Stimulated activated CD4-positive, alpha-beta T cell treated with anti-CD3 and anti-CD28 coated beads, TNF-alpha, amount 100 ng/mL, for 1 hour (primary cell): ENCODE measurements around the gene PTPRG.

ENCODE experiments used
- DNase-seq, 3 donors: peaks; one replicate each; pipeline ENCODE4 v3.0.0-alpha.2; 2020; ENCODE audit warnings: low read depth in 3 of 3, low spot score in 1 of 3

Gene PTPRG

DNA sequence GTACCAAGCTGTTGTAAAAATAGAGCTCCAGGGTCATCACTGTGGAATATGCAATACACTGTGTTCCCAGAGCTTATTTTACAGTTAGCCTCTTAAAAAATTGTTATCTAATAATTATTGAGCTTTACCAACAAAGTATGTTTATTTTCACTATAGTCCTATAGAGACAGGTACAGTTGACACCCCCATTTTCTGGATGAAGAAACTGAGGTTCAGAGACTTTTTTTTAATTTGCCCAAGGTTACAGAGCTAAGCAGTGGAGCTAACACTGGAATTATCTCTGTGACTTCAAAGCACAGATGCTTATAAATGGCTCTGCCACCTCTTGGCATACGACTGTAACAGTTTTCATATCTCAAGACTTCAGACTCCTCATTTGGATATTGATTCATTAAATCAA, 685.6 kb downstream of the PTPRG start:
- DNase-seq: no peak

DNA sequence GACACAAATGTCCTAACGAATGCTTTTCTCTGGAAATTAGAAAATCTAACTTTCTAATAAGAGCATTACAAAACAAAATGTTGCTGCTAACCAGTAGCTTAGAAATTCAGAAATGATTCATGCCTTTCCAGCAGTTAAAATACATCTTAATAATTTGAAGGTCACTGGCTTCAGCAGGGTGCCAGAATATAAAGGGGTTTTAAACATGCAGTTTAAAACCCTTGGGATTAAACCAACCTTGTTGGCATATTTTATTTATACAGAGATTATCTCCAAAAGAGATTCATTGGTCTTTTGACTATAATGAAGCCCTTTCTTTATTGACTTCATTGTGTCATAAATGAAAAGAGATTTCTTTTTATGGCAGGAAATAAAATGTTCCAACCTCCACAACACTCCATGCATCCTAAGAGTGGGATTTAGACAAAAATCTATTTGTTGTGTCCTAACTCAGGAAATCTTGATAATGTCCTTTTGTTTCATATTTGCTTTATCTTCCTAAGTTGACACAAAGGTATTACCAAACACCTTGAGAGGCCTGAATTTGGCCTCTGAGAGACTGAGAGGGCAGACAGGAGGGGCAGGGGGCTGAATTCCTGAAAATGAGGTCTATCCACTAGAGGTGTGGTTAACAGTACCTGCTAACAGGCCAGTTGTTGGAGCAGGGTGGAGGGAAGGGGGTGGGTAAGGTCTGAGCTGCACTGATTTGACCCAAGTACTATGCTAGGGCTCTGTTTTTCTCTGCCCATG, 687.5 kb downstream of the PTPRG start:
- DNase-seq: no peak

DNA sequence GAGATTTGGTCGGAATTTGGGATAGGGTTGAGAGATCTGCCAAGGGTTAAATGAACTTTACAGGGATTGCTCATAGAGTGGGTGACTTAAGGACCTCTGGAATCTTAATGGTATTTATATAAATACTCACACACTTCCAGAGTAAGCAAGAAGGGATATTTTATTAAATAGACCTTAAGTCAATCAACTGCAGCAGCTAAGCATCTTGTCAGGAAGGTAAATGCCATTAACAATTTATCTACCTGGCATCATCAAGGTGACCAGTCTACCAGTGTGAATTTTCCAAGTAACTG, 688.1 kb downstream of the PTPRG start:
- no peak for DNase-seq

DNA sequence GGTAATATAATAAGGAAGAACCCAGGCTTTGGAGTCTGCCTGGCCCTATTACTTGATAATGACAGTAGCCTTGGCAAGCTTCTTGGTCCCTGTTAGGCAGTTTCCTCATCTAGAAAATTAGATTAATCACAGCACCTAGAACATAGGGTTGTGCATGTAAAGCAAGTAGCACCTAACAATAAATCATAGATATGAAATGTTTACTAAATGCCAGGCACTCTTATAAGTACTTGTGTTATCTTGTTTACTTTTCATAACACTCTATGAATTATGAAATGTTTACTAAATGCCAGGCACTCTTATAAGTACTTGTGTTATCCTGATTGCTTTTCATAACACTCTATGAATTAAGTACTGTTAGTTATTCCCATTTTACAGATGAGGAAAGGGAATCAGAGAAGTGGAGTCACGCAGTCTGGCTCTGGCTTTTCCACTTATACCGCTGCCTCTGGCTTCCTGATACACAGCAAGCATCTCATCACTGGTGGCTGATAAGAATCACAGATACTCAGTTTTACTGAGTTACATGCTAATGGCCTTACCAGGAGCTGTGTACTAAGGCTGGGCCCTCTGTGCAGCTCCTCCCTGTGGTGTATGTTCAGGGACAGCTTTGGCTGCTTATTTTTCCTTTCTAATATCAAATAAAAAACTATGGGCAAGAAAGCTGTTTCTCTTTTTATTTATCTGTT, 688.6 kb downstream of the PTPRG start:
- DNase-seq: no peak

DNA sequence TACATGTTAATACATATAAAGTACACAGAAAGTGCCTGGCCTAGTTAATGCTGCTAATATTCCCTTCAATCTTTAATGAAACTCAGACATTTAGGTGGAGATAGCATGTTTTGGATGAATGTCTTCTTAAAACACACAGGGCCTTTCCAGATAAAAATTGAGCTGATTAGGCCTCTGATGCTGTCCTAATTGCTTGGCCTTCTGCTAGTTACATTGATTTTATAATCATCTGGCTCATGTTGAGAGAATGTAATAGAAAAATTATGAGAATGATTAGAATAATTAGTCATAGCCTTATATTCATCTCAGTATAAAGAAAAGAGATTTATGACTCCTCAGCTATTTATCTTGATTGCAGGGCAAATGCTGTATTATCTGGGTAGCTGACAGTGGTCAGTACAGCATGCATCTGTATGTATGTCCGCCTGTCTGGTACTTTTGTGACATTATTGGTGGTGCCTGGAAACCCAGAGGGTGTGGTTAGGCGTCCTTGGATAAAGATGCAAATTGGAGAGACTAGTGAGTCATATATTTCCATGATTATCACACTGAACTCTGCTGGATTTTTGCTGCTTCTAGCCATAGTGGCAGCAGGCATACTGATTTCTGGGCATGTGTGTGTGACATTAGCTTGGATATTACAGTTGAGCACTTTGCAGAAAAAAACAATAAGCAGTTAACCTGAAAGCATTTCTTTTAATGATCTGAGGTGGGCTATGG, 691.2 kb downstream of the PTPRG start:
- DNase-seq: no peak

DNA sequence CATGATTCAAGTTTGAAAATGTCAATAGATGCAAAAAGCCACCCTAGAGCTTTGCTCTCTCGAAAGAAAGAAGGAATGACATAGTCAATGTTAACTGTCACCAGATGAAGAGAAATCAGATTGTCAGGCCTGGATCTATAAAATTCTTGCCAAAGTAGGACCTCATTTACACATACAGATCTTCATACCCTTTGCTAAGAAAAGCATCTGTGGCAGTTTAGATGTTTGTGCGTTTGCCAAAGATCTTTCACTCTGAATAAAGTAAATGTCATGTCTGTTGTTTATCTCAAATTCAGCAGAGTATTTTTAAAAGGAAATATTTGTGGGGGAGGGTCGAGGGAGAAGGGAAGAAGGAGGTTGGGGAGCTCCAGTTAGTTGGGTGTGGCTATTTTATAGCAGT, 692.6 kb downstream of the PTPRG start:
- DNase-seq: no peak

DNA sequence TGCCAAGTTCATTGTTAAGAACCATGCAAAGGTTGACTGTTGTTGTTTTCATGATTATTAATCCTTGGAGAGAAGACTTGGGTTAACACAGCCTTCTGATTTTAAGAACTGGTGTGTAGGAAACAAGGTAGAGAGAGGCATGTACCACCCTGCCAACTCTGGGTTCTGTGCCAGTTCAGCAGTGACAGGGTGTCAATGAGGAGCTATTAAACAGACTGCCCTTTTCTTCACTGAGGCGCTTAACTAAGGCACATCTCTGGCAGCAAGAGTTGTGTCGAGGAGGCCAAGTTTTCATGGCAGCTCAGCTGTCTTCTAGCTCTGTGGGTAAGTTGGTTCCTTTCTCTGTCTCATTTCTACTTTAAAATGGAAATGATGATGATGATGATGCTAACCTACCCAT, 694.4 kb downstream of the PTPRG start:
- DNase-seq: no peak

DNA sequence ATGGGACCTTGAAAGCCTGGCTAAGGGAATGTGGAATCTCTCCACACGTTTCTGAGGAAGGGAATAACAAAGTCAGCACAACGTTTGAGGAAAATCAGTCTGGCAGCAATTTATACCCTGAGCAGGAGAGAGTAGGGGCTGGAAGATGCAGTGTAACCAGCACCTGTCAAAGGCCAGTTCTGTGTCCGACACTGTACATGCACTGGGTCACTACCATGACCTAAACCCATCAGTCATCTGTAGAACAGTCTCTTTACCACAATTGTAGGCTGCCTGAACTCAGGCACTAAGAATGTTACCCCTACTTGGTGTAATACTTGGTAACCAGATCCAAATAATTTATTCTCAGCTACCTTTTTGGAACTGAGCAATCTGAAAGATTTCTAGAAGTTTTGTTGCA, 698.6 kb downstream of the PTPRG start:
- no peak for DNase-seq

DNA sequence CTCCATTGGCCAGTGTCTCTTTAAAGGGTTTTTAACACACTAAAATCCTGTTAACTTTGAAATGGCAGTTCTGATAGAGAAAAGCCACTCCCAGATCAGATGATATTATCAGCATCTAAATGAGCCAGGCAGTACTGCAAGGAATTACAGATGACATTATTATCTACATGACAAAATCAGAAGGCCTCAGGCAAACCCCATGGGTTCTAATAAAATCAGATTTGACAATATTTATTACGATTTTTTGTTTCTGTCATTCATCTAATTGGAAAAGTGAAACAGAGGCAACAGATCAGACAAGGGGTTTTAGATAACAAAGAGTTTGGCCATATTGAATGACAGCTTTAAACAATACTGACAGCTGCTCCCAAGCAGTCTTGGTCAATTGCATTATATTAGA, 699.3 kb downstream of the PTPRG start:
- no peak for DNase-seq

DNA sequence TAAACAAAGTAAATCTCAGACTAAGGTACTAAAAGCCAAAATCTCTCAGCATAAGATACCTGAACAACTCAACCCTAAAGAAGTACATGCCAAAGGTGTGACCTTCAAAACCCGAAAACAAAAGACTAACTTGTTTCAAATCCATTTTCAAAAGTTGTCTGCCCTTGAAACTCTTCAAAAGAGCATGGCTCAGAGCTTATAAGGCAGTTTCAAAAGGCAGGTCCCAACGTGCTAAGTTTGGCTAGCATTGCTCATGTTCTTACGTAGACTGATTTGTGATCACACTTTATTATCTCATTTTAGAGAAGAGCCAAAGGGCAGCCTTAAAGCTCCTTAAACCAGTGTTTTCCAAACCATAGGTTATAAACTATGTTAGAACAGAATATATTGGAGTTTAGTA, 699.8 kb downstream of the PTPRG start:
- no peak for DNase-seq

DNA sequence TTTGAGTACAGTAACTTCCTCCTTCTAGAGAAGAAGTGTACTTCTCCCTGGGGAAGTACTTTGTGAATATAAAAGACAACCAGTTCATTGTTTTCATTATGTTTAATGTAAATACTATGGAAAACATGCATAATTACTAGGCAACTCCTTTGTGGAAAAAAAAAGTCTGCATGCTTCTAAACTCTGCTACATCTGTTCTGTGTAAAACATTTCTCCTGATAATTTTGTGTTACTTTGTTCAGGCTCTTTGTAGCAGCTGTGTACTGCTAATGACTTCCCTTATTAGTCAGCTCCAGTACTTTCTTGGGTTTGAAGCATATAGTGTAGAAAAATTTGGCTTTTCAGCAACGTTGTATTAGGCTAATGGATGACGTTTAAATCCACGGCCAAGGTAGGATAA, 700.4 kb downstream of the PTPRG start:
- no peak for DNase-seq

DNA sequence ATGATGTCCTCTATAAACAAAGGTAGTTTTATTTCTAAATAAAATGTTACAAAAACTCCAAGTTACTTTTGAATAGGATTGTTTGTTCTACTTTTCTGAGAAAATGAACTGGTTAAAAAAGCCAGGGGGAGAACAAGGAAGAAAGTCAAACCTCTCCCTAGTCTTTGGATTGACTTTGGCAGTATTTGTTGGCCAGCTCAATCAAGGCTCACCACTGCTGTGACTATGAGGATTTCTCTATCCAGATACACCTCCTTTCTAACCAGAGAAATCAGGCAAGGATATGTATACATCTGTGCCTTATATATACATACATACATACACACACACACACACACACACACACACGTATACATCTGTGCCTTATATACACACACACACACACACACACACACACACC, 704.2 kb downstream of the PTPRG start:
- DNase-seq: no peak

DNA sequence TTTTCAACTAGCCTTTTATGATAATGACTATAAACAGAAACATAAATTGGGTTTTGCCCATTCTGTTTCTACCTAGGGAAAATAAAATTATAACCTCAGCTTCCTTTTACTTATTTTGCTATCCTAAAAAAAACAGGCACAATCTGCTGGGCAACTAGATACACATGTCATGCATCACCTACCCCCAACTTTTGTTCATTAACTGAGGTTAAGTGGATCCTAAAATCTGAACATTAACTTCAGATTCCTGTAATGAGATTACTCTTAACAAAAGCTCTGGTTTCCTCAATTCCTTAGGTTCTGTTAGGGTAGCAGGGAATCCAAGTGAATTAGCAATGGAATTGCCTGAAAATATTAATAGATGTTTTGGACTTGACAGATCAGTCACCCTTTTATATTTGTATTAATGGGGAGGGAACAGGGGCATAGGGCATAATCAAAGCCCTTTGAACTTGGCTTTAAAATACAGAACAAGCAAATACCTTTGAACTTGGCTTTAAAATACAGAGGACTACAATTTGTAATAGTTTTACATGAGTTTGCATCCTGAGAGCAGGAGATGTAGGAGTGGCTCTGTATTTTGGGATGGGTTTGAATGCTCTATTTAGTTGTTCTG, 705.4 kb downstream of the PTPRG start:
- DNase-seq: no peak

DNA sequence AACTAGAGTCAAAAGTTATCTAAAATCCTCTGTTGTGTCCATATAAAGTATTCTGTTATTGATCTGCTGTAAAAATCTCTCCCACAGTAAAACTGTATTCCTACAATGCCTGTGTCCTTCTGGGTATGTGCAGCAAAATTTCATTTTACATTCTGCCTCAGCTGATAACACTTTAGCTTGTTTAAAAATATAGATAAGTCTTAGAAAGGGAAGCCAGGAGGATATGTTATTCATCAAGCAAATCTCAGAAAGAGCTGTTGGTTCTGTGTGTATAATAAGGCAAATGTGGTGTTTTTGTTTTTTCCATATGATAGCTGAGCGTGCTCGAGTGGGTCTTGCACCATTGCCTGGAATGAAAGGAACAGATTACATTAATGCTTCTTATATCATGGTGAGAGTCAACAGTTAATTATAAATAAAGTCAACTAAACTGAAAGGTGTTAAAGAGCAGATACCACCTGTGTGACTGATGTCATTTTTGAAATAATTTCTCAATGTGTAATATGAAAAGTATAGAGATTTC, 715.3 kb downstream of the PTPRG start:
- no peak for DNase-seq

DNA sequence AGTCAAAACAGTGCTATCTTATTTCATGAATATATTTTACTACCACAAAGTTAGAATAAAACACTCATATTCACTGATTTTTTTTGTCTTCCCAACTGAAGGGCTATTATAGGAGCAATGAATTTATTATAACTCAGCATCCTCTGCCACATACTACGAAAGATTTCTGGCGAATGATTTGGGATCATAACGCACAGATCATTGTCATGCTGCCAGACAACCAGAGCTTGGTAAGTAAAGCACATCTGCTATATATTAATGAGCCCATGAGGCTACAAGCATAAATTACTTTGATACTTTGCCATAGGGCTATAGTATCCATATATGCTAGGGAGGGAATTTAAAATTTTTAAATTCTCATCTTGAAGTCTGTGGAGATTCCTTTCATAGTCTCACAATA, 716.1 kb downstream of the PTPRG start:
- no peak for DNase-seq

DNA sequence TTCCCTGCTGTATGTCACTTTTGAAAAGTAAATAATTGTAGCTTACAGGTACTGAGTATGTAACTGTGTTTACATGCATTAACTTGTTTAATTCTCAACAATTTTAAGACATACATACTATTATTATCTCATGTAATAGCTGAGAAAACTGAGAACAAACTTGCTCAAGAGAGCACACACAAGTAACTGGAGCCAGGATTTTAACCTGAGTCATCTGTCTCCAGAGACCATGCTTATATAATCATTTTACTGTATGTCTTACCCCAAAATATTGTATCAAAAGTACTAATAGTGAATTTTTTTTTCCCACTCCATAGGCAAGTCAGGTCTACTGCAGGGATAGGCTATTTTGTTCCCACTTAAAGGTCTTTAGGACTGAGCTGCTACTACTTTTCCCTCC, 716.6 kb downstream of the PTPRG start:
- no peak for DNase-seq

DNA sequence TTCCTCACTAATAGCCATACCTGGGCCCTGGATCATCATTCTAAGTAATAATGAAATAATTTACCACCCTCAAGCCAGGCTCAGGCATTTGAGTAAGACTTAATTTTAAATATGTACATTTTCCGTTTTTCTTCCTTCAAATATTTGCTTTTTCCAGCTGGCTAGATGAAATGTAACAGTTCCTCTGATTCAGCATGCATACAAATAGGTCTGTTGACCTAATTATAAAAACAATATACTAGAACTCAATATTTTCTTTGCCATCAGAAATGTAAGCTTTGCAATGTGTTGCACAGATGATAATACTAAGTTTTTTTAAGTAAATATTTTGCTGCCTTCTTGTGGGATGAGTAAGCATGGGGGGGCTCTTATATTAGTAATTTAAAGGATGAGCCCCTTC, 720.4 kb downstream of the PTPRG start:
- DNase-seq: no peak

DNA sequence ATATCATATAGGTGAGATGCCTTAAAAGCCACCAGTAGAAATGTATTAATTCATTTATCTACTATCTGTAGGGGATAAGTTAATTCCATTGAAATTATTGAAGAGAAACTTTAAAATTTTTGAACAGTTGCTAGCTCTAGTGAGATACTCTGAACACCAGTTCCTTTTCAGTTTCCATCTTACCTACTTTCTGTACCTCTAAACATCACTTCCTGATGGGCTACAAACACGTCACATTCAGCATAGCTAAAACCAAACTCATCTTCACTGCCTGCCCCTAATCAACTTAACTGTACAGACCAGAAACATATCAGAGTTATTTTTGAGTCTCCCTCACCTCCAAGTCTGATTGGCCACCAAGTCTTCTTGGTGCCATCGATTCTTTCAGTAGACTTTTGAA, 723.1 kb downstream of the PTPRG start:
- DNase-seq: no peak

DNA sequence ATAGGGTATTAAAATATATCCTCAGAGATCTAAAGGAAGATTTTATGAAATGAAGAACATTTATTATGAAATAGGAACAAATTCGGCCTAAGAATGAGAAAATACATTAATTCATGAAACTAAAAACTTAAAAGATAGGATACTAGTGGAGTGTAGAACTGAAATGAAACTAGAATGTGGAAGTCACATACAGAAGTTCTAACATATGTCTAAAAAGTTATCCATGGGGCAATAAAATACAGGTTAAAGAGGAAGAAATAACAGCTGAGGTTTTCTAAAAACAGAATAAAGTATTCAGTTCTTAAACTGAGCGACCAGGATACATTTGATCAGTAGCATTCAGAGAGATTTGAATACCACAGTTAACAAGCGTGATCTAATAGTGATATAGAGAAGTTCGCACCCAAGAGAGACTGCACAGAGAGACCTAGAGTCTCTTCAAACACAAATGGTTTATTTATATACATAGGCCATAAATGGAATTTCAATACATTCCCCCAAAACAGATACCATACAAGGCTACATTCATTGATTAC, 726.1 kb downstream of the PTPRG start:
- no peak for DNase-seq

DNA sequence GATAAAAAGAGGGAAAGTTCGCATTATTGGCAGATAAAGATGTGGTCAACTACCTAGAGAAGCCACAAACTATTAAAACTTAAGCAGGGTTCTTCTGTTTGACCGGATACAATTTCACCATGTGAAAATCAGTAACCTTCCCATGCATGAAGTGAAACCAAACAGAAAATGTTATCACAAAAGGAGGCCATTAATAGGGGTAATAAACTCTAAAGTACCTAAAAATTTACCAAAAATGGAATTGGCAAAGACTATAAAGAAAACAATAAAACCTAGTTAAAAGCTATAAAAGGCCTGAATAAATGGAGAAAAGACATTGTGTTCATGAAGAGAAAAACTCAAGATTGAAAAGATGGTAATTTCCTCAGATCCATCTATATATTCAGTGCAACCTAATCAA, 728.6 kb downstream of the PTPRG start:
- DNase-seq: no peak

DNA sequence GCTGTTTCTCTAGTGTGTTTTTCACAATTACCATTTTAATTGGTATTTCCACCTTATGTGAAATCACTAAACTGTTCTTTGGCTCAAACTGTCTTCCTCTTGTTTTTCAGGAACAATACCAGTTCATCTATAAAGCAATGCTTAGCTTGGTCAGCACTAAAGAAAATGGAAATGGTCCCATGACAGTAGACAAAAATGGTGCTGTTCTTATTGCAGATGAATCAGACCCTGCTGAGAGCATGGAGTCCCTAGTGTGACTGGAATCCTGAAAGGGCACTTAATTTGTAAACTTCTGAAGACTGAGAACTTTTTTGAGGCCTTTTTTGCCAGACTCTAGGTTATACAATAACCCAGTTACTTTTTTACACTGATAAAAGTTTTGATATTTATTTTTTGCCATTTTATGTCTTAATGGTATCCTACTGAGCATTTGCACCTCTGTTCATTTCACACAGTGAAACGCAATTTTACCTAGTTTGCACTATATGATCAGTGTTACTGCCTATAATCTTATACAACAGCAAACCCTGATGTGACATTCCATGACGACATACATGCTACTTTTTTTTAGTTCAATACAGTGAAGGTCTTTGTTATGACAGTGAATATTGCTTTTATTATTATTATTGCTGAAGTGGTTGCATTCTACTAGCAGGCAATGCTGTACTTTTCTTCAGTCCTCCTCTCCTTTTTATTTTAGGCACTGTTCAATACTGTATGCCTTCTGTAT, 731.8 kb downstream of the PTPRG start:
- no peak for DNase-seq
